Body of pancreas (tissue), 4 donors: ENCODE results near the gene TEX2. TPM values are rescaled to one million over a fixed set of nuclear protein-coding genes. Genes with fewer than 3 reads are reported as not detected.

Experiments
- ATAC-seq: fragments of 150-250 bp; one replicate; pipeline ENCODE4 v1.9.1; 2016
- DNase-seq, 4 donors: peaks; one replicate each; pipeline ENCODE4 v3.0.0-alpha.2; 2019
- H3K27ac ChIP-seq, 4 donors: fragments of 200-600 bp; sonication (generic); 1 replicate in 3 of 4; 2 replicates in 1 of 4; pipeline versions ENCODE4 v1.5.1 to v1.6.1; 2016 to 2019; ENCODE audit warnings: mild to moderate bottlenecking in 1 of 4, mixed read lengths in 1 of 4, moderate library complexity in 1 of 4
- H3K27me3 ChIP-seq, 2 donors: fragments of 200-600 bp; sonication (generic); one replicate each; pipeline ENCODE4 v1.6.0; 2016; ENCODE audit warnings: mild to moderate bottlenecking in 1 of 2
- H3K36me3 ChIP-seq, 2 donors: fragments of 200-600 bp; sonication (generic); replicated peaks in 1 of 2; 2 replicates each; pipeline ENCODE4 v1.5.1; 2016; ENCODE audit warnings: low read depth in 2 of 2; ENCODE audit not compliant: insufficient read depth in 1 of 2
- H3K4me1 ChIP-seq: fragments of 200-600 bp; sonication (generic); one replicate; pipeline ENCODE4 v1.6.0; 2016
- H3K4me3 ChIP-seq, 2 donors: fragments of 200-600 bp; sonication (generic); 1 replicate in 1 of 2; 2 replicates in 1 of 2; pipeline ENCODE4 v1.5.1; 2016 to 2019
- H3K9me3 ChIP-seq, 3 donors: fragments of 200-600 bp; sonication (generic); 1 replicate in 2 of 3; 2 replicates in 1 of 3; pipeline ENCODE4 v1.5.1; 2016
- CTCF ChIP-seq, 7 experiments: fragments of 450-650 bp in 4 of 7; fragments of 200-600 bp in 3 of 7; sonication (generic) in 3 of 7; IDR thresholded peaks; one replicate each; pipeline ENCODE4 v1.5.1; 2016 to 2019; ENCODE audit warnings: antibody characterized with exemption in 7 of 7
- POLR2A ChIP-seq, 3 donors: fragments of 450-650 bp; IDR thresholded peaks; one replicate each; pipeline ENCODE4 v1.6.1; 2016; ENCODE audit warnings: antibody characterized with exemption in 3 of 3, mild to moderate bottlenecking in 2 of 3
- WGBS, 2 donors: methylation state at CpG; one replicate each; pipeline ENCODE4 v1.1.5; 2017; 5-methylcytosine and 5-hydroxymethylcytosine counted together
- intact Hi-C: fragments of 100-400 bp; cut with DNase I; formaldehyde crosslinking; loops from one replicate; pipeline ENCODE4 v1.15.1; 2023
- total RNA-seq, 2 donors: library from RNA; depleted of rRNA; stranded (reverse); fragments of >200 nt; gene quantifications; one replicate each; pipeline ENCODE4 v1.1.0, GENCODE V29; 2016

The TEX2 gene
- total RNA-seq, 2 donors from 2014 or later, result 36.1 to 82.1 TPM

DNA sequence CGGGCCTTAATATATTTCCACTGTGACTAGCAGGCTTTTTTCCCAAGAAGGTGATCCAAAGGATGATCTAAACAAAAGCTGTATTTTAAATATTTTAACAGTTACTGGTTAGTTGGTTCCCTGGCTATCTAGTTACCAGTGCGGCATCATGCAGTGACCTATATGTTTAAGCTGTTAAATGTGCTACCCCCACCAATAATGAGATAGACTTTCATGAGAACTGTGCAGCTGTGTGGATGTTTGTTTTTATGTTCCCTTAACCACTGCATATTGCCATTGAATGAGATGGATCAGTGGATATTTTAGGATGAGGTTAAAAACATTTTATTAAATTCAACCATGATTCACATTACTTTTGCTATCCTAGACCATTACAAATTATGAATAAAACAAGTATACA, 150.1 kb downstream of the TEX2 start:
- ATAC-seq, result no peak
- H3K4me1 ChIP-seq, result peaks cover 97% of the 10 kb centered on the region
- 36 to 49% methylated on average over 2 of the region's 2 CpGs for WGBS, 2 donors

GRCh38 chr17:64111831-64112230, 151.2 kb downstream of the TEX2 start:
- intact Hi-C loops, result no loop called here
- 75 to 76% methylated on average over 4 of the region's 4 CpGs for WGBS, 2 donors
- ATAC-seq (no peak), DNase-seq (no peak)
- H3K9me3 ChIP-seq, result no peaks in the 10 kb centered on the region
- peak overlapping the region in 3 of 4 donors; percentile 25 to 49 (median 26) for H3K27ac ChIP-seq
- no peaks in the 10 kb centered on the region for H3K27me3 ChIP-seq
- peaks cover 98% of the 10 kb centered on the region for H3K4me1 ChIP-seq
- no peak overlapping the region for H3K4me3 ChIP-seq
- TF ChIP-seq POLR2A (IDR thresholded peaks at IDR 0.05) (no peak), CTCF (IDR thresholded peaks at IDR 0.05) (no peak)
- H3K36me3 ChIP-seq, result no peaks in the 10 kb centered on the region

More for the DNA sequence above, 150.1 kb downstream of the TEX2 start:
- no peak for TF ChIP-seq CTCF (IDR thresholded peaks at IDR 0.05)
- TF ChIP-seq POLR2A (IDR thresholded peaks at IDR 0.05), result no peak
- H3K4me3 ChIP-seq, result no peak overlapping the region
- no peaks in the 10 kb centered on the region for H3K9me3 ChIP-seq
- no peak for DNase-seq
- H3K27ac ChIP-seq, result peak overlapping the region; percentile 25 to 87 (median 62)
- intact Hi-C loops, result no loop called here
- no peaks in the 10 kb centered on the region for H3K27me3 ChIP-seq
- no peaks in the 10 kb centered on the region for H3K36me3 ChIP-seq

GRCh38 chr17:64110379-64111152, 152.5 kb downstream of the TEX2 start:
- ATAC-seq (no peak), DNase-seq (no peak)
- WGBS, 2 donors, result 48 to 63% methylated on average over 12 of the region's 12 CpGs
- no peak for TF ChIP-seq POLR2A (IDR thresholded peaks at IDR 0.05)
- TF ChIP-seq CTCF (IDR thresholded peaks at IDR 0.05), result no peak
- H3K4me3 ChIP-seq, result no peak overlapping the region
- peaks cover 98% of the 10 kb centered on the region for H3K4me1 ChIP-seq
- intact Hi-C loops, result no loop called here
- no peaks in the 10 kb centered on the region for H3K27me3 ChIP-seq
- H3K36me3 ChIP-seq, result no peaks in the 10 kb centered on the region
- H3K9me3 ChIP-seq, result no peaks in the 10 kb centered on the region
- peak overlapping the region in 3 of 4 donors; percentile 33 to 49 (median 41) for H3K27ac ChIP-seq

DNA sequence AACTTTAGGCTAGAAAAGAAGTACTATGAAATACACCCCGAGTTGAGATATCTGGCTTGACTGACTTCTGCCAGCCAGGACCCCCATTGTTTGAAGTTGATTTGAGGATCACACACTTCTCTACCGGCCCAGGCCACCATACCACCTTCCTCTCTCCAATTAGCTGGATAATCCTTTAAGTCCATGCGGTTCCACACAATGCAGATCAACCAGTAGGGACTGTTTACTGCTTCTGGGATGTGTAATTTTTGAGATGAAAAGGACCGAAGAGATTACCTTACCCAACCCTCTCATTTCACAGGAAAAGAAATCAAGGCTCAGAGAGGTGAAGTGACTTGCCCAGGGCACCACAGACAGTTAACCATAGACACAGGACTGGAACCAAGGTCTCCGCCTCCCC, 153.7 kb downstream of the TEX2 start:
- 81 to 87% methylated on average over 5 of the region's 5 CpGs for whole genome bisulfite sequencing, 2 donors
- no peaks in the 10 kb centered on the region for H3K9me3 ChIP-seq
- H3K36me3 ChIP-seq, result no peaks in the 10 kb centered on the region
- H3K27me3 ChIP-seq, result no peaks in the 10 kb centered on the region
- no peak overlapping the region for H3K4me3 ChIP-seq
- peak overlapping the region; percentile 4 to 68 (median 36) for H3K27ac ChIP-seq
- TF ChIP-seq POLR2A (IDR thresholded peaks at IDR 0.05) (no peak), CTCF (IDR thresholded peaks at IDR 0.05) (no peak)
- DNase-seq, result no peak
- intact Hi-C loops, result no loop called here
- no peak for ATAC-seq
- H3K4me1 ChIP-seq, result peaks cover 98% of the 10 kb centered on the region
